Measurements from ENCODE around the gene C10orf53. TPM values are rescaled to one million over a fixed set of nuclear protein-coding genes. Genes with fewer than 3 reads are reported as not detected.

The C10orf53 gene
- total RNA-seq, 1 experiment from 2014 or later: not detected

DNA sequence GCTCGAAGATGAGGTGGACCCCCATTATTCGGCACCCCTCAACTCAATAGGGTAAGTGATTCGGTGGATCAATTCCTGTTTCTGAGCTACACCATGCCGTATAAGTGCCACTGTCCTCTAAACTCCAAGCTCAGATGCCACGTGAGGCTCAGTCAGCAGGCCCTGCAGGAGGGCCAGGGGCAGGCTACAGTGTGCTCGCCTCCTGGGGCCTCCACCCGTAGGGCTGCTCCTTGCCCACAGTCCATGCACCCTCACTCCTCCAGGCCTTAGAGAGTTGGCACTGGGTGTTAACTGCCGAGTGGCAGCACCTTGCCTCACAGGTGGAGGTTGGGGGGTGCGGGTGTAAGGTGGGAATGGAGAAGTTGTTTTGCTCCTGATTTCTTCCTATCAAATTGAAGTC lies 12.1 kb downstream of the C10orf53 start:
- Histone ChIP-seq H3K27me3 (ENCODE audit: insufficient read depth, low read length) (peaks cover 67% of the 10 kb centered on the region), H2BK15ac (ENCODE audit: low read depth, low read length) (no peak overlapping the region), H4K20me1 (ENCODE audit: control insufficient read depth, insufficient read depth, insufficient read length) (no peaks in the 10 kb centered on the region), H3K4me1 (ENCODE audit: insufficient read depth, low read length) (peaks cover 4% of the 10 kb centered on the region; the same call in 1 of the 2 replicates), H3K4me2 (ENCODE audit: insufficient read depth, insufficient read length, low read length) (no peak overlapping the region), H3K79me2 (ENCODE audit: insufficient read depth, low read length) (no peaks in the 10 kb centered on the region), H3K27ac (ENCODE audit: insufficient read length, low read depth, low read length) (no peak overlapping the region), H2BK120ac (ENCODE audit: low read depth, low read length, poor library complexity, severe bottlenecking) (no peak overlapping the region), H4K91ac (ENCODE audit: insufficient read length, low read depth, low read length) (no peak overlapping the region), H2BK5ac (ENCODE audit: insufficient read length, low read length) (no peak overlapping the region), H3K23ac (ENCODE audit: insufficient read length, low read depth, low read length) (no peak overlapping the region), H3K79me1 (ENCODE audit: insufficient read depth, low read depth, low read length, poor library complexity, severe bottlenecking) (no peaks in the 10 kb centered on the region), H3K18ac (ENCODE audit: insufficient read length, low read depth, low read length) (no peak overlapping the region), H4K8ac (replicated peaks; ENCODE audit: insufficient read length, low read depth, low read length) (no peak overlapping the region), H2BK20ac (ENCODE audit: low read depth, low read length, poor library complexity, severe bottlenecking) (no peak overlapping the region), H2AK5ac (ENCODE audit: insufficient read length, low read length) (no peak overlapping the region), H3K56ac (ENCODE audit: insufficient read length, low read depth, low read length) (no peak overlapping the region), H4K5ac (ENCODE audit: insufficient read length, low read depth, low read length) (no peak overlapping the region), H2BK12ac (ENCODE audit: insufficient read length, low read depth, low read length) (no peak overlapping the region), H3K23me2 (ENCODE audit: insufficient read length, low read depth, low read length, poor library complexity, severe bottlenecking) (peaks cover 6% of the 10 kb centered on the region), H3T11ph (ENCODE audit: low read length) (no peak overlapping the region), H3K4ac (ENCODE audit: low read depth, low read length) (no peak overlapping the region), H3K9me3 (ENCODE audit: control insufficient read depth, low read depth, low read length) (peaks cover 13% of the 10 kb centered on the region), H3K14ac (ENCODE audit: insufficient read depth, low read length) (no peak overlapping the region), H3K9ac (ENCODE audit: extremely low read depth, insufficient read length, low read length) (no peak overlapping the region), H2AFZ (ENCODE audit: low read length) (no peak overlapping the region)
- Mint-ChIP-seq H3K27me3 (ENCODE audit: low read depth) (peaks cover 100% of the 10 kb centered on the region), H3K36me3 (ENCODE audit: insufficient read depth in 1 of 3, low read depth in 3 of 3) (peaks cover 0 to 14% (median 13%) of the 10 kb centered on the region in 3 experiments; a peak in 5 of 7 replicates), H3K4me1 (peaks cover 50 to 53% of the 10 kb centered on the region in 2 experiments), H3K9me3 (peaks cover 16 to 27% of the 10 kb centered on the region in 2 experiments), H3K27ac (no peak overlapping the region), H3K4me3 (no peak overlapping the region)
- WGBS (ENCODE audit: extremely low coverage, insufficient read length, low lambda C conversion rate): no CpG with 5 or more reads among the region's 9 CpGs
- no peak for DNase-seq
- TF ChIP-seq, protein P1, sequence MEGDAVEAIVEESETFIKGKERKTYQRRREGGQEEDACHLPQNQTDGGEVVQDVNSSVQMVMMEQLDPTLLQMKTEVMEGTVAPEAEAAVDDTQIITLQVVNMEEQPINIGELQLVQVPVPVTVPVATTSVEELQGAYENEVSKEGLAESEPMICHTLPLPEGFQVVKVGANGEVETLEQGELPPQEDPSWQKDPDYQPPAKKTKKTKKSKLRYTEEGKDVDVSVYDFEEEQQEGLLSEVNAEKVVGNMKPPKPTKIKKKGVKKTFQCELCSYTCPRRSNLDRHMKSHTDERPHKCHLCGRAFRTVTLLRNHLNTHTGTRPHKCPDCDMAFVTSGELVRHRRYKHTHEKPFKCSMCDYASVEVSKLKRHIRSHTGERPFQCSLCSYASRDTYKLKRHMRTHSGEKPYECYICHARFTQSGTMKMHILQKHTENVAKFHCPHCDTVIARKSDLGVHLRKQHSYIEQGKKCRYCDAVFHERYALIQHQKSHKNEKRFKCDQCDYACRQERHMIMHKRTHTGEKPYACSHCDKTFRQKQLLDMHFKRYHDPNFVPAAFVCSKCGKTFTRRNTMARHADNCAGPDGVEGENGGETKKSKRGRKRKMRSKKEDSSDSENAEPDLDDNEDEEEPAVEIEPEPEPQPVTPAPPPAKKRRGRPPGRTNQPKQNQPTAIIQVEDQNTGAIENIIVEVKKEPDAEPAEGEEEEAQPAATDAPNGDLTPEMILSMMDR (conservative IDR thresholded peaks at IDR 0.05): no peak
